RWPE2 (cell line): ENCODE data around the gene SLC19A1.
"Not testable (repeated sequence)": the region's sequence is repeated elsewhere in the genome, so short reads cannot be mapped to it uniquely, and the experiment has no call there.

Source experiments
- ATAC-seq: fragments of 200-7000 bp; cut with Tn5 transposase; 3 replicates; pipeline ENCODE4 v1.9.1; 2021; ENCODE audit warnings: low read depth
- DNase-seq: peaks from one replicate; pipeline ENCODE4 v3.0.0-alpha.2; 2020; ENCODE audit warnings: low spot score
- H3K27ac ChIP-seq: fragments of 450-650 bp; 2 replicates; pipeline ENCODE4 v1.5.1; 2017; ENCODE audit warnings: mild to moderate bottlenecking; ENCODE audit not compliant: poor library complexity, severe bottlenecking
- H3K27me3 ChIP-seq: fragments of 250-450 bp; sonication (Bioruptor Pico); 2 replicates; pipeline ENCODE4 v1.5.1; 2021; ENCODE audit warnings: mild to moderate bottlenecking, moderate library complexity; ENCODE audit not compliant: insufficient read depth, poor library complexity, severe bottlenecking
- H3K36me3 ChIP-seq: fragments of 250-450 bp; sonication (Bioruptor Pico); 2 replicates; pipeline ENCODE4 v1.5.1; 2020; ENCODE audit warnings: low read depth, mild to moderate bottlenecking, moderate library complexity
- H3K4me1 ChIP-seq: fragments of 250-450 bp; sonication (Bioruptor Pico); 2 replicates; pipeline ENCODE4 v1.5.1; 2021; ENCODE audit warnings: mild to moderate bottlenecking, moderate library complexity; ENCODE audit not compliant: insufficient read depth, poor library complexity, severe bottlenecking
- H3K4me3 ChIP-seq: fragments of 250-450 bp; sonication (Bioruptor Pico); 2 replicates; pipeline ENCODE4 v1.5.1; 2021; ENCODE audit warnings: mild to moderate bottlenecking, moderate library complexity; ENCODE audit not compliant: severe bottlenecking
- H3K9me3 ChIP-seq: fragments of 250-450 bp; sonication (Bioruptor Pico); 2 replicates; pipeline ENCODE4 v1.5.1; 2021; ENCODE audit warnings: mild to moderate bottlenecking, moderate library complexity; ENCODE audit not compliant: severe bottlenecking
- CTCF ChIP-seq: fragments of 450-650 bp; IDR thresholded peaks from one replicate; pipeline ENCODE4 v1.5.1; 2017; ENCODE audit warnings: mild to moderate bottlenecking, moderate library complexity; ENCODE audit not compliant: poor library complexity, severe bottlenecking

The SLC19A1 gene

DNA sequence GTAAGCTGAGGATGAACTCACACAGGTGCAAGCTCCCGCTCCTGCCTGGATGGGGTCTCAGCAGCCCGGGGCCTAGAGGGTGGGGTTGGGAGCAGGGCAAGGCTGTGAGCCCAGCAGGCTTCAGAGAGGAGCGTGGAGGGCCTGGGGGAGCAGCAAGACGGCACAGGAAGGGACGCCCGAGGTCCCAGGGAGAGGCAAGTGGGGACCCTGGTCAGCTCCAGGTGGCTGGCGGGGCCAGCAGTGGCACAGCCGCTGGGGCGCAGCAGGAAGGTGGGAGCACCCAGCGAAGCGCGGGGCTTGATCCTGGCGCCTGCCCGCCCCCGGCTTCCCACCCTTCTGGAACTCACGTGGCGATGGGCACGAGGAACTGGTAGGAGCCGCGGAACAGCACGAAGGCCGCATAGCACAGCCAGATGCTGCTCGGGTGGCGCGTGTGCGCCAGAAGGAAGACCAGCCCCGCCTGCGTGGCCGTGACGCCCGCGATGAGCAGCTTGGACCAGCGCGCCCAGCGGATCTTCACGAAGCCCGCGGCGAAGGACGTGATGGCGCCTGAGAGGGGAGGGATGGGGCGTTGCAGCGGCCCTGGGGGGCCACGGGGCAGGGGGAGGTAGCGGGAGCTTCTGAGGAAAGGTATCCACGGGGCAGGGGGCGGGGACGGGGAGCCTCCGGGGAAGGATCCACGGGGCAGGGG is 11.7 kb downstream of the SLC19A1 start:
- no peak for TF ChIP-seq CTCF
- peaks cover 15% of the 10 kb centered on the region for H3K36me3 ChIP-seq

DNA sequence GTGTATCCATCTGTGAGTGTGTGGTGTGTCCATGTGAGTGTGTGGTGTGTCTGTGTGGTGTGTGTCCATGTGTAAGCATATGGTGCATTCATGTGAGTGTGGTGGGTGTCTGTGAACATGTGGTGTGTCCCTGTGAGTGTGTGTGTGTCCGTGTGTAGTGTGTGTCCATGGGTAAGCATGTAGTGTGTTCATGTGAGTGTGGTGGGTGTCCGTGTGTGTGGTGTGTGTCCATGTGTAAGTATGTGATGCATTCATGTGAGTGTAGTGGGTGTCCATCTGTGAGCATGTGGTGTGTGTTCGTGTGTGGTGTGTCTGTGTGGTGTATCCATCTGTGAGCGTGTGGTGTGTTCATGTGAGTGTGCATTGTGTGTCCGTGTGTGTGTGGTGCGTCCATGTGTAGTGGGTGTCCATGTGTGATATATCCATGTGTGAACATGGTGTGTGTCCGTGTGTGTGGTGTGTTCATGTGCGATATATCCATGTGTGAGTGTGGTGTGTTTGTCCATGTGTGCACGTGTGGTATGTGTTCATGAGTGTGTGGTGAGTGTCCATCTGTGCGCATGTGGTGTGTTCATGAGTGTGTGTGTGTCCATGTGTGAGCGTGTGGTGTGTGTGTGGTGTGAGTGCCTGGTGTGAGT is 12.3 kb downstream of the SLC19A1 start:
- DNase-seq (no peak), ATAC-seq (no peak)
- no peak overlapping the region for H3K27ac ChIP-seq
- peaks cover 22% of the 10 kb centered on the region for H3K36me3 ChIP-seq
- H3K27me3 ChIP-seq = no peaks in the 10 kb centered on the region
- H3K4me3 ChIP-seq = no peak overlapping the region
- H3K4me1 ChIP-seq = no peaks in the 10 kb centered on the region
- H3K9me3 ChIP-seq = no peaks in the 10 kb centered on the region
- no peak for TF ChIP-seq CTCF

More for the DNA sequence above, 11.7 kb downstream of the SLC19A1 start:
- no peak overlapping the region for H3K4me3 ChIP-seq
- no peaks in the 10 kb centered on the region for H3K9me3 ChIP-seq
- ATAC-seq = no peak
- H3K4me1 ChIP-seq = no peaks in the 10 kb centered on the region
- DNase-seq = peak; percentile 63
- no peak overlapping the region for H3K27ac ChIP-seq
- no peaks in the 10 kb centered on the region for H3K27me3 ChIP-seq

- TF ChIP-seq CTCF = no peak
- no peaks in the 10 kb centered on the region for H3K9me3 ChIP-seq
- H3K4me3 ChIP-seq = no peak overlapping the region
- no peaks in the 10 kb centered on the region for H3K4me1 ChIP-seq
- H3K36me3 ChIP-seq = peaks cover 23% of the 10 kb centered on the region
- H3K27me3 ChIP-seq = no peaks in the 10 kb centered on the region
- DNase-seq (peak; percentile 45), ATAC-seq (no peak)
- H3K27ac ChIP-seq = no peak overlapping the region
These were observed 13.1 kb downstream of the SLC19A1 start for GRCh38 chr21:45528981-45529784.

DNA sequence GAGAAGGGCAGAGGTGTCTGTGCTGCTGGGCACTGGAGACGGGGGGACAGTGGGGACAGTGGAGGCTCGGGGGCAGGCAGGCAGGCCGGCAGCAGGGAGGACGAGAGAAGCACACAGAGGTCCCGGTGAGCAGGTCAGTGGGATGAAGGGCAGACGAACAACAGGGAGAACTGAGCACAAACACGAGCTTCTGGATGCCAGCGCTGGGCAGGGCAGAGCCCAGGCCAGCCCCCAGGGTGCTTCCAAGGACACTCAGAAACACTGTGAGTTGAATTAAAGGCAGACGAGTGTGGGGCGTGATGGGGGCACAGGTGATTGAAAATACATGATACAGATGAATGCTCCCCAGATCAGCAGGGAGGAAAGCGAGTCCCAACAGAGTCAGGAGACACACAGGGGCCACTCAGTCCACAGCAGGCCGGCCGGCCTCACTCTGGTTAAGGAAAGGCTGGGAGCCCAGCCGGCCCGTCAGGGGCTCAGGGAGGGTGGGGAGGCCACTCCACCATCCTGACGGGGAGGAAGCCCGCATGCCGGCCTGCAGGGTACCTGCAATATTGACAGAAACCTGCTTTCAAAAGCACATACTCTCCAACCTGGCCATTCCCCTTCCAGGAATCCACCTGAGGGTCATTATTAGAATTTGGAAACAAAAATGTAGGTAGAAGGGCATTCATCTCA is 14.1 kb downstream of the SLC19A1 start:
- no peak for TF ChIP-seq CTCF
- H3K36me3 ChIP-seq = peaks cover 23% of the 10 kb centered on the region
- no peak overlapping the region for H3K4me3 ChIP-seq
- H3K27ac ChIP-seq = no peak overlapping the region
- H3K9me3 ChIP-seq = no peaks in the 10 kb centered on the region
- H3K27me3 ChIP-seq = no peaks in the 10 kb centered on the region
- peak; percentile 50 for DNase-seq
- H3K4me1 ChIP-seq = no peaks in the 10 kb centered on the region
- ATAC-seq = no peak

DNA sequence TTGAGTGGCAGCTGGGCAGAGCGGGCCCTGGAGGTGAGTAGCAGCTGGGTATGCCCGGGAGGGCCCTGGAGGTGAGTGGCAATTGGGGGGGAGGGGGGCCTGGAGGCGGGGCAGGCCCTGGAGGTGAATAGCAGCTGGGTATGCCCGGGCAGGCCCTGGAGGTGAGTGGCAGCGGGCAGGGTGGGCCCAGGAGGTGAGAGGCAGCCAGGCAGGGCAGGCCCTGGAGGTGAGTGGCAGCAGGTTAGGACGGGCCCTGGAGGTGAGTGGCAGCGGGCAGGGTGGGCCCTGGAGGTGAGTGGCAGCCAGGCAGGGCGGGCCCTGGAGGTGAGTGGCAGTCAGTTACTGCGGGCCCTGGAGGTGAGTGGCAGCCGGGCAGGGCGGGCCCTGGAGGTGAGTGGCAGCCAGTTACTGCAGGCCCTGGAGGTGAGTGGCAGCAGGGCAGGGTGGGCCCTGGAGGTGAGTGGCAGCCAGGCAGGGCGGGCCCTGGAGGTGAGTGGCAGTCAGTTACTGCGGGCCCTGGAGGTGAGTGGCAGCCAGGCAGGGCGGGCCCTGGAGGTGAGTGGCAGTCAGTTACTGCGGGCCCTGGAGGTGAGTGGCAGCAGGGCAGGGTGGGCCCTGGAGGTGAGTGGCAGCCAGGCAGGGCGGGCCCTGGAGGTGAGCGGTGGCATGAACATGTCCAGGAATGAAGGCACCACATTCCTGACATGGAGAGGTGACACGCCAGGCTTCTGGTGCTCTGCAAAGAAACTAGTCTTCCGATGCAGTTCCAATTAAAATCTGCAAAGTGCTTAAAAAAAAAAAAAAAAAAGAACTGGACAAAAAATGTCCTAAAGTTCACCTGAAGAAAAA is 14.9 kb downstream of the SLC19A1 start:
- peak; percentile 84 for DNase-seq
- not testable (repeated sequence) for H3K4me1 ChIP-seq, H3K4me3 ChIP-seq, H3K27me3 ChIP-seq, H3K9me3 ChIP-seq, H3K27ac ChIP-seq
- H3K36me3 ChIP-seq = peaks cover 29% of the 10 kb centered on the region
- ATAC-seq = peak; percentile 82
